Endothelial cell of umbilical vein (primary cell): ENCODE results near the gene CAV1.

ENCODE experiments used
- CTCF ChIP-seq, 2 donors: IDR thresholded peaks; 1 replicate in 1 of 2; 2 replicates in 1 of 2; pipeline ENCODE4 v1.5.1; 2011; ENCODE audit warnings: low read length in 2 of 2, mild to moderate bottlenecking in 2 of 2, moderate library complexity in 2 of 2, control low read depth in 1 of 2, inconsistent platforms in 1 of 2, low read depth in 1 of 2; ENCODE audit not compliant: insufficient read depth in 1 of 2; ENCODE audit errors: extremely low read depth in 1 of 2
- EZH2 ChIP-seq: IDR thresholded peaks from 2 replicates; pipeline ENCODE4 v1.6.1; 2012; ENCODE audit warnings: borderline replicate concordance, low read depth, mild to moderate bottlenecking, moderate library complexity, low read length, inconsistent platforms; ENCODE audit not compliant: severe bottlenecking
- FOS ChIP-seq: IDR thresholded peaks from 2 replicates; pipeline ENCODE4 v1.6.1; 2011; ENCODE audit warnings: mild to moderate bottlenecking, low read length, moderate library complexity, borderline replicate concordance; ENCODE audit not compliant: insufficient read depth
- GATA2 ChIP-seq: IDR thresholded peaks from 2 replicates; pipeline ENCODE4 v1.7.0; 2011; ENCODE audit warnings: low read depth, mild to moderate bottlenecking, moderate library complexity, mixed read lengths, low read length; ENCODE audit not compliant: insufficient read length, insufficient read depth
- JUN ChIP-seq: IDR thresholded peaks from 2 replicates; pipeline ENCODE4 v1.6.1; 2011; ENCODE audit warnings: borderline replicate concordance, low read depth; ENCODE audit not compliant: insufficient read length, insufficient read depth
- MYC ChIP-seq: IDR thresholded peaks from one replicate; pipeline ENCODE4 v1.6.1; 2011; ENCODE audit warnings: mild to moderate bottlenecking, low read depth, low read length
- POLR2A ChIP-seq: IDR thresholded peaks from 2 replicates; pipeline ENCODE4 v1.6.1; 2012; ENCODE audit warnings: low read depth, mild to moderate bottlenecking, control low read depth, low read length
- POLR2AphosphoS5 ChIP-seq: IDR thresholded peaks from 2 replicates; pipeline ENCODE4 v1.6.1; 2012; ENCODE audit warnings: low read depth, mild to moderate bottlenecking, control low read depth, low read length, moderate library complexity; ENCODE audit not compliant: insufficient read depth

DNA sequence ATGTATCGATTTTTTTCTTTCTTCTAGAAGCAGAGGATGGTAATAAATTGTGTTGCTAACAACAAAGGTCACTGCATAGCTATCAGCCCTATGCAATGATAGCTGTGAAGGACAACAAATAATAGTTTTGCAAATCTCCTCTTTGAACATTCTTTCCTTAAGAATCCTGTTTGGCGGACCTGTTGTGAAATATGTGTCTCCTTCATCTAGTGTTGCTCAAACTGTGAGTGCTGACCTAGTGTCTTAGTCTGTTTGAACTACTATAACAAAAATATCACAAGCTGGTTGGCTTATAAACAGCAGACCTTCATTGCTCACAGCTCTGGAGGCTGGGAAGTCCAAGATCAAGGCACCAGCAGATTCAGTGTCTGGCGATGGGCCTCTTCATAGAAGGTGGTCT, 53.7 kb downstream of the CAV1 start:
- no peak for TF ChIP-seq POLR2A
- no peak for TF ChIP-seq CTCF (IDR thresholded peaks at IDR 0.05; ENCODE audit: extremely low read depth in 1 of 2, insufficient read depth in 1 of 2, low read depth in 1 of 2, low read length in 2 of 2)
- no peak for TF ChIP-seq POLR2AphosphoS5
- TF ChIP-seq JUN = no peak
- no peak for TF ChIP-seq EZH2
- TF ChIP-seq FOS = no peak
- TF ChIP-seq GATA2 = no peak
- no peak for TF ChIP-seq MYC
